ENCODE results near the gene CCL7.

CCL7 gene

DNA sequence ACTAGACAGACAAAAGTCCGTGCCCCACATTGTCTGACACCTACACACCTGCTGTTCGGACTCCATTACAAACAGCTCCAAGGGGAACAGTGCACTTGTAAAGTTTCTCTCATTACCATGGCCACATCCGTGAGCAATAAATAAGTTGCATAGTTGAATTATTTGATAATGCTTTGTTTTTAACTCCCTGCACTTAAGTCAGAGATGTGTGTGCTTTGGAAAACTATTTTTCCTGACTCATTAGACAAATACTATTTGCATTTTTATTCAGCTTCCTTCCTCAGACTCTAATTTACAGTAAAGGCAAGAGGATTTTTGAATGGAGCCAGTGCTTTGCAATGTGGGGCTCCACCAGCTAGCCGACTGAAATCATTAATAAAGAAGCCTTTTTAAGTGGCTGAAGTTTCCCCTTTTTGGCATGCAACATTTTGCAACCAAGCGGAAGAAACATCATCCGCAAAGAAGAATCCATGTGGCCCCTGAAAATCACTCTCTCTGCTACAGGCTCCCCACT, 21.5 kb upstream of the CCL7 start:
- DNase-seq: no peak

DNA sequence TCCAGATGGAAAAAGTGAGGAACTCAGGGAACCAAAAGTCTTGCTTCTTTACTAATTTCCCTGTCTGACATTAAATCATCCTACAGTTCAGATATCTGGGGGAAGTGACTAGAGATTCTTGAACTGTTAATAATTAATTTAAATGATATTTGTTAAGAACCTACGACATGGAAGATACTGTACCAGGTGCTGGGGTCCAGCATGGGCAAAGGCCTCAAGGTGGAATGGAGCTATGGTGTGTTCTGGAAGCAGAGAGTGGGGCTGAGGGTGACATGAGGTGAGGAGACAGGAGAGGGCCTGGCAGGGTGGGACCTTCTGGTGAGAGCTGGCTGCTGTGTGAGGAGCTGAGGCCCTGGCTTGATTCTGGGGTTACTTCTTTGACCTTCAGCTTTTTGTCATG, 21.0 kb upstream of the CCL7 start:
- no peak for DNase-seq

DNA sequence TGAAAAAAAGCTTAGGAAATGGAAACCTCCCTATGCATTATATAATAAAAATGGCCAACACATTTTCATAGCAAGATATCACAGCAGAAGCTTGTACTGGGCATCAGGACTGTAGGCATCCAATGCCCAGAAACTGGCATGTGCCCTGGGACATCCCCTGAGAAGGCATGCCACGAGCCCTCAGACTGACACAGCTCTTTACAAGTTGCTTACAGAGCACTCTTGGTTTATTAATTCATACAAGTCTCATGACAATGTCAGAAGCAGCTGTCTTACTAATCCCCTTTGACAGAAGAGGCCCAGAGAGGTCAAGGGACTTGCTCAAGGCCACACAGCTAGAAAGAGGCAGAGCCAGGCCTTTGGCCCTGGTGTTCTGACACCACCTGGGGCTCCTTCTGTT, 20.5 kb upstream of the CCL7 start:
- DNase-seq: no peak

DNA sequence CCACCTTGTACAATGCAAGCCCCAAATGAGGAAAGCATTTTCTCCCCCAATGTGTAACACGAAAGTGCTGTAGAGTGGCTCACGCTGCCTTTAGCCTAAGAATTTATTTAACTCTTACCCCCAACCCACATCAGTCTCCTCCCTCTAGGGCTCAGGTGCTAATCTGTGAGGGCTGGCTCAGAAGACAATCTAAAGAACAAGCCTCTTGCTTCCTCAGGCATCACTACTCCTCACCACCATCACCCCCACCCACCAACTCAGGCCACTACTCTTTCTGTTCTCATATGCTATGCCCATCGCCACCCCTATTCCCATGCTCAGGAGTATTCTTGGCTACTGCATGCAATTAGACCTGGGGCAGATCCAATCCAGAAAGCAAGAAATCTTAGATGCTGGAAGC, 18.8 kb upstream of the CCL7 start:
- no peak for DNase-seq

DNA sequence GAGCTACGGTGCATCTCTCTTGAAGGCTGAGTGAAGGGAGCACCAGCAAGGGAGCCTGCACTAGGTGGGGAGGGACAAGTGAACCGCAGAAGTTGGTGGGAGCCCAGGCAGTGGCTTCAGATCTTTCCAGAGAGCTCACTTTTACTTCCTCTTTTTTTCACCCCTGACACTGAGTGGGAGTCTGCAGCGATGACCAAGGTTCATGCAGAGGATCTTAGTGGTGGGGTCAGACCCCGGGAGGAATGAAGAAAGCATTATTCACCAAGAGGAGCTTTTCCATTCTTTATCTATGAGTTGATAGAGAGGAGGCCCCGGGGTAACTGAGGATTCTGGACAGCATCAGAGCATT, 18.0 kb upstream of the CCL7 start:
- no peak for DNase-seq

DNA sequence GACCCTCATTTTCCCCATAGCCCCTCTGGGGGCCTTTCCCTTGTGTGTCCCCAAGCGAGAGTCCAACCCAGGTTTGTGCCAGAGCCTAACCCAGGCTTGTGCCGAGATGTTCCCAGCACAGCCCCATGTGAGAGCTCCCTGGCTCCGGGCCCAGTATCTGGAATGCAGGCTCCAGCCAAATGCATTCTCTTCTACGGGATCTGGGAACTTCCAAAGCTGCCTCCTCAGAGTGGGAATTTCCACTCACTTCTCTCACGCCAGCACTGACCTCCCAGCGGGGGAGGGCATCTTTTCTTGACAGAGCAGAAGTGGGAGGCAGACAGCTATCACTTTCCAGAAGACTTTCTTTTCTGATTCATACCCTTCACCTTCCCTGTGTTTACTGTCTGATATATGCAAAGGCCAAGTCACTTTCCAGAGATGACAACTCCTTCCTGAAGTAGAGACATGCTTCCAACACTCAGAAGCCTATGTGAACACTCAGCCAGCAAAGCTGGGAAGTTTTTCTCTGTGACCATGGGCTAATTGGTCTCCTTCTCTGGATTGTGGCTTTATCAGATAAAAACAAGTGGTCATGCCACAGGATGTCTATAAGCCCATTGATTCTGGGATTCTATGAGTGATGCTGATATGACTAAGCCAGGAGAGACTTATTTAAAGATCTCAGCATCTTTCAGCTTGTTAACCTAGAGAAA, 17.4 kb upstream of the CCL7 start:
- DNase-seq: no peak

DNA sequence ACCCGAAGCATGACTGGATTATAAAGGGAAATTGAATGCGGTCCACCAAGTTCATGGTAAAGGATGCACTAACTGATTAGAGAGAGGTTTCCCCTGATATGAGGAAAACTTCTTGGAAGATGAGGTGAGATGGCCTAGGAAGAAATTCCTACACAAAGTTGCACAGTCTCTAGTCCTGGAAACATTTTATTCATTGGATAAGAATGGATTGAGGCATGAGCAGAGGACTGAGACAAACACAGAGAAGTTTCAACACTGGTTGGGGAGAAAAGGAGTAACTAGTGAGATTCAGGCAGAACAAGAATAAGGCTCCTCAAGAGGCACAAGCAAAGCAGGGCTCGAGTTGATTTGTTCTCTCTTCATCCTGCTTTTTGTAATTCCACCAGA, 16.9 kb upstream of the CCL7 start:
- DNase-seq: no peak

DNA sequence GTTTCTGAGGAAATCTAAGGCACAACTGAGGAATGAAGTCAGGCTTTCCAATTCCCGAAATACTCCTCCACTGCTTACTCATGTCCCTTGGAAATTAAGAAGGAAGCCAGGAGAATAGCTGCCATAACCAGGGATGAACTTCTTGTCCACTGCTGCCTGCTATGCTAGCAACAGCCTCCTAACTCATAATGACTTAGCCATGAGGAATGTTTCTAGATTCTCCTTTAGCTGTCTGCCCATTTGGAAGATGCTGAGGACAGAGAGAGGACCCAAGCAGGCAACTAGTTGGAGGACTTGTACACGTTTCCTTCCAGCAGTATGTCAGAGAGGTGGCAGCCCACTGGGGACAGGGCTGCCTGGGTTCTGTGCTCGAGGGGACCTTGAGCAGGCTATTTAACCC, 15.9 kb upstream of the CCL7 start:
- DNase-seq: no peak

DNA sequence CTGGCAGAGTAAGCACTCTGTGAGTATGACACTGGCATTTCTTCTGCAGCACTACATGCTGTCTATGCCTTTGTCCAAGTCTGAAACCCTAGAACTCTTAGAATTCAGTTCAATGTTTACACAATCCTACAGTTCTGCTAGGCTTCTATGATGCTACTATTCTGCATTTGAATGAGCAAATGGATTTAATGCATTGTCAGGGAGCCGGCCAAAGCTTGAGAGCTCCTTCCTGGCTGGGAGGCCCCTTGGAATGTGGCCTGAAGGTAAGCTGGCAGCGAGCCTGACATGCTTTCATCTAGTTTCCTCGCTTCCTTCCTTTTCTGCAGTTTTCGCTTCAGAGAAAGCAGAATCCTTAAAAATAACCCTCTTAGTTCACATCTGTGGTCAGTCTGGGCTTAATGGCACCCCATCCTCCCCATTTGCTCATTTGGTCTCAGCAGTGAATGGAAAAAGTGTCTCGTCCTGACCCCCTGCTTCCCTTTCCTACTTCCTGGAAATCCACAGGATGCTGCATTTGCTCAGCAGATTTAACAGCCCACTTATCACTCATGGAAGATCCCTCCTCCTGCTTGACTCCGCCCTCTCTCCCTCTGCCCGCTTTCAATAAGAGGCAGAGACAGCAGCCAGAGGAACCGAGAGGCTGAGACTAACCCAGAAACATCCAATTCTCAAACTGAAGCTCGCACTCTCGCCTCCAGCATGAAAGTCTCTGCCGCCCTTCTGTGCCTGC, 15.2 kb upstream of the CCL7 start, which contains the start of gene CCL2:
CCL2 (plus strand) TSS at position 635 of the 730 bp plus-strand sequence; CDS start at position 700, 65 bp downstream.
- DNase-seq: peak in 1 of 2 experiments; percentile 3

DNA sequence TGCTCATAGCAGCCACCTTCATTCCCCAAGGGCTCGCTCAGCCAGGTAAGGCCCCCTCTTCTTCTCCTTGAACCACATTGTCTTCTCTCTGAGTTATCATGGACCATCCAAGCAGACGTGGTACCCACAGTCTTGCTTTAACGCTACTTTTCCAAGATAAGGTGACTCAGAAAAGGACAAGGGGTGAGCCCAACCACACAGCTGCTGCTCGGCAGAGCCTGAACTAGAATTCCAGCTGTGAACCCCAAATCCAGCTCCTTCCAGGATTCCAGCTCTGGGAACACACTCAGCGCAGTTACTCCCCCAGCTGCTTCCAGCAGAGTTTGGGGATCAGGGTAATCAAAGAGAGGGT, 14.7 kb upstream of the CCL7 start:
- DNase-seq: no peak

DNA sequence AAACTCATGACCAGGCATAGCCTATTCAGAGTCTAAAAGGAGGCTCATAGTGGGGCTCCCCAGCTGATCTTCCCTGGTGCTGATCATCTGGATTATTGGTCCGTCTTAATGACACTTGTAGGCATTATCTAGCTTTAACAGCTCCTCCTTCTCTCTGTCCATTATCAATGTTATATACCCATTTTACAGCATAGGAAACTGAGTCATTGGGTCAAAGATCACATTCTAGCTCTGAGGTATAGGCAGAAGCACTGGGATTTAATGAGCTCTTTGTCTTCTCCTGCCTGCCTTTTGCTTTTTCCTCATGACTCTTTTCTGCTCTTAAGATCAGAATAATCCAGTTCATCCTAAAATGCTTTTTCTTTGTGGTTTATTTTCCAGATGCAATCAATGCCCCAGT, 14.2 kb upstream of the CCL7 start:
- no peak for DNase-seq

DNA sequence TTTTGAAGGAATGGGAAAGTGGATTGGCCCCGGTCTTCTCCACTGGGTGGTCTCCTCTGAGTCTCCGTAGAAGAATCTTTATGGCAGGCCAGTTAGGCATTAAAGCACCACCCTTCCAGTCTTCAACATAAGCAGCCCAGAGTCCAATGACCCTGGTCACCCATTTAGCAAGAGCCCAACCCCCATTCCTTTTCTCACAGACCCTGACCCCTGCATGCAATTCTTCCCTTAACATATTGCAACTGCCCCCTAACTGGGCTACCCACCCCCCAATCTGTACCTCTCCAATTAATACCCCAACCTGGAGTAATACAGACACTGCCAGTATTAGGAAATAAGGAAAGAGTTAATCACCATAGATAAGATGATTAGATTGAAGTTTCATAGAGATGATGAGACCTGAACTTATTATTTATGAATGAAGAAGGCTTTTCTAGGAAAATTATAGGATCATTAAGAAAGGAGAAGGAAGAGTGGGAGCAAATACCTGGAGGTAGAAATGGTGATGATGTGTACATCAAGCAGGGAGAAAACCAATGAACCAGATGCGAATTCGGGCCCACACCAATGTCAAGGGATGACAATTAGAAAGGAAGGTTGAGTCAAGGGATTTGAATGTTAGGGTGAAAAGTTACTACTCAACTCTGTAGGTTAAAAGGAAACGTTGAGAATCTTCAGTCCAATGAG, 12.6 kb upstream of the CCL7 start:
- DNase-seq: no peak

DNA sequence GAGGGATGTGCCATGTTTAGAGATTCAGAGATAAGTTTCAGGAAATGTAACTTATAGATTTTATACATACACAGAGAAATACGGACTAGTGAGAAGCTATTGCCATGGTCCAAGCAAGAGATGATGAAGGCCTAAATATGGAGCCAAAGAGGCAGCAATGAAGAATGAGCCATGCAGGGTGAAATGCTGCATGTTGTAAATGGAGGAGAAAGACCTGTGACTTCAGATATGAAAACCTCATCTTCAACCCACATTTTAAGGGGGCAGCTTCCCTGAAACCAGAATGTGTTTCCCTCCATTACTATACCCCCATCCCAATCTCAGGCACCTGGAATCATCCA, 12.1 kb upstream of the CCL7 start:
- no peak for DNase-seq

DNA sequence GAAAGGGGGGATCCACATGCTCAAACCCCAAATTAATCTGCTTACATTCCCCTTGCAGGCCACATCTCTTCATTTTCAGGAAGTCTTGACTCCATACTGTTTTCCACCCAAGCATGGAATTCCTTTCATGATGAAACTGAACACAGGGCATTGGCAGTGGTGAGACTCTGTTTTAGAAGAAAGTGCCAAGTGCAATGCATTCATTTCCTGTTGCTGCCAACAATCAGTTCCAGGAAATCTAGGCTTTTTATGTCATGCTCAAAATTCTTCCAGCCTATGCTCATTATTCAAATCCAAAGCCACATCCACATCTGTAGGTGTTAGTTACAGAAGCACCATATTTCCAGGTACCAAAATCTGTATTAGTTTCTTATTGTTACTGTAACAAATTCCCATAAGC, 10.9 kb upstream of the CCL7 start:
- no peak for DNase-seq

DNA sequence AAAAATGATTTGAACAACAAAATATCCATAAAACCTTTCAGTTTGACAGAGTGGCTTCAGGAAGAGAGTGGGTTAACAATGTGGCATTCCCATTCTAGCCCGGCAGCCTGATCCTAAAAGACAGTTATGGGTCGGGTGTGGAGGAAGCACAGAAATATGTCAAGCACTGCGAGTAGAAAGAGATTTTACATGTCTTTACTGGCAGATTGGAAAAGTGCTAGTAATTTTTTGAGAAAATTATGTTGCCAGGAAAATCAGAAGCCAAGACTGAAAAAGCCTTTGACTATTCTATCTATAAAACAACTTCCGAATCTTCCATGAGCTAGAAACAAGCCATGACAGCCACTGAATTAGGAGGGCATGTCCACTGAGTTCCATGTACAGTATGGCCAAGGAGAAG, 9.2 kb upstream of the CCL7 start:
- no peak for DNase-seq

DNA sequence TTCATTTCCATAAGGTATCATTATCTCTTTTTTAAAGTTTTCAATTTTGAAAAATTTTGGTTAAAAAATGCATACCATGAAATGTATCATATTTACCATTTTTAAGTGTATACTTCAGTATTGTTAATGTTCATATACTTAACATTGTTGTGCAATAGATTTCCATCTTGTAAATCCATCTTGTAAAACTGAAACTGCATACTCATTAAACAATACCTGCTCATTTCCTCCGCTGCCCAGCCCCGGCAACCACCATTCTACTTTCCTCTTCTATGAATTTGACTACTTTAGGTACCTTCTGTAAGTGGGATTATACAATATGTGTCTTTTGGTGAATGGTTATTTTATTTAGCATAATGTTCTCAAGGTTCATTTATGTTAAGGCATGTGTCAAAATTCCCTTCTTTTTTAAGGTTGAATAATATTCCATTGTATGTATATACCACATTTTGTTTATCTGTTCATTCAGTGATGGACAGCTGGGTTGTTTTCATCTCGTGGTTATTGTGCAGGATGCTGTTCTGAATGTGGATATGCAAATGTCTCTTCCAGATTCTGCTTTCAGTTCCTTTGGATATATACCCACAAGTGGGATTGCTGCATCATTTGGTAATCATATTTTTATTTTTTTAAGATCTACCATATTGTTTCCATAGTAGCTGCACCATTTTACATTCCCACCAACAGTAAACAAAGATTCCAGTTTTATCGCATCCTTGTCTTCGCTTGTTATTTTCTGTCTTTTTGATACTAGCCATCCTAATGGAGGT, 8.3 kb upstream of the CCL7 start:
- no peak for DNase-seq

DNA sequence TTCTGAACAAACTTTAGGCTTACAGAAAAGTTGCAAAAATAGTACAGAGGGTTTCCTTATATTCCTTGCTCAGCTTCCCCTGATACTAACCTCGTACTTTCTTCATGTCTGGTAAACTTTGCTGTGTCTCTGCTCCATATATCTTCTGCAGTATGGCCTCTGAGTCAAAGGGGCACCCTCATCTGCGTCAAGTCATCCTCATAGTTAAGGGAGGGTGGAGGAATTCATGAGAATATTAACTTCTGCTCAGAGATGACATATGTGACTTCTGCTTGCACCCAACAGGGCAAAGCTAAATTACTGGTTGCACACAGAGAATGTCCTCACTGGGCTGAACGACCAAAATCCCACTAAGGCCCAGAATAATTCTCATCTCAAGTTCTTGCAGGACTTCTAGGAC, 4.3 kb upstream of the CCL7 start:
- DNase-seq: no peak

DNA sequence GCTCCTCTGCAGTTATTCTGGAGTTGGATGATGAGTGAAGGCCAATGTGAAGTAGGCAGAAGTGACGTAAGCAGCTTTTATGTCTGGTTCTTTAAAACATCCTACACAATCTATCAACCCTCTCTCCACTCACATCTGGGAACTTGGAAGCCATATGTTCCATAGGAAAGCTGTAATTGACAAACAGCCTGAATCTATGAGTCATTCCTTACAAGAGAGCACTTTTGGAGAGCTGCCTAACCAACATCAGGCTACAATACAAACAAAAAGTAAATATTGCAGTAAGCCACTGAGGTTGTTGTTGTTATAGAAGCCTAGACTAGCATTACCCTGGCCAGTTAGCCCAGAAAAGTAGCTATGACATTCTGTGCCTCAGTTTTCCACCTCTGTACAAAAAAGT, 5.9 kb downstream of the CCL7 start:
- no peak for DNase-seq

DNA sequence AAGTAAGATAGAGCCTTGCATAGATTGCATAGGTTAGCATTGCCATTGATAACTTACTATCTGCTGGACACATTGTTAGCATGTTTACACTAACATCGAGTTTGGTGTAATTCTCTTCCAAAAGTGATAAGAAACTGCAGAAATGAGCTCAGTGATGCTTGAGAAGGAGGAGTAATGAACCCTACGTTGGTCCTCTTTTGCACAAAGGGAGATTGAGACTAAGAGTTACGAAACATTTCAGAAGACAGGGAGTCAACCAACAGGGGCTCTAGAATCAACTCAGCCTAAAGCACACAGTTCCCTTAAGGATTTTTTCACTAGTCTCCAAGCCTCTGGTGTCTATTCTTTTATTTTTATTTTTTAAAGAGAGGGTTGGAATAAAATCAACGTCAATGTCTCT, 6.8 kb downstream of the CCL7 start:
- no peak for DNase-seq

DNA sequence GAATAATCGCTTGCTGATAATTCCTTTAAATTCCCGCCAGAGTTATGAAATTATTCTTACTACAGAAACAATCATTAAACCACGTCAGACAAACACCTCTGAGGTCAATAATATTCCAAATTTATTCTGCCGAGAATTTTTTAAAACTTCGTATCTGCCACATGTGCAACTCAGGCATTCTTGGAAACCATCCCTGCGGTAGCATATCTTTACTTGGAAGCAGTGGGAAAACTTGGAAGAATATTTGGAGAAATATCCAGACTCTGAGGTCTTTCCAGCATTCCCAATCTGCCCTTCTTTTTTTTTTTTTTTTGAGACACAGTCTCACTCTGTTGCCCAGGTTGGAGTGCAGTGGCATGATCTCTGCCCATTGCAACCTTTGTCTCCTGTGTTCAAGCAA, 13.6 kb downstream of the CCL7 start:
- DNase-seq: no peak

DNA sequence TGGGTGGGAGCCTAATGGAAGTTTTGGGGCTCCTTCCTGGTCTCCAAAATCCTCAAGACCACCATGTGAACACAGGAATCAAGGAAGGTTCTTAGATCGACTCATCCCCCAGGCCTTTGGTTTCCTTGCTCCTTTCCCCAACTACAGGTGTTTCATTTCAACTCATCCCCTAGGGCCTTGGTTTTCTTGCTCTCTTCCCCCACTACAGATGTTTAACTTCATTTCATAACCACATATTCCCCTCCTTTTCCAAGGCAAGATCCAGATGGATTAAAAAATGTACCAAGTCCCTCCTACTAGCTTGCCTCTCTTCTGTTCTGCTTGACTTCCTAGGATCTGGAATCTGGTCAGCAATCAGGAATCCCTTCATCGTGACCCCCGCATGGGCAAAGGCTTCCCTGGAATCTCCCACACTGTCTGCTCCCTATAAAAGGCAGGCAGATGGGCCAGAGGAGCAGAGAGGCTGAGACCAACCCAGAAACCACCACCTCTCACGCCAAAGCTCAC, 15.3 kb downstream of the CCL7 start, which contains the start of gene CCL11:
CCL11 (plus strand) TSS at position 457 of the 507 bp plus-strand sequence. CDS start 67 bp downstream, outside the sequence.
- no peak for DNase-seq

DNA sequence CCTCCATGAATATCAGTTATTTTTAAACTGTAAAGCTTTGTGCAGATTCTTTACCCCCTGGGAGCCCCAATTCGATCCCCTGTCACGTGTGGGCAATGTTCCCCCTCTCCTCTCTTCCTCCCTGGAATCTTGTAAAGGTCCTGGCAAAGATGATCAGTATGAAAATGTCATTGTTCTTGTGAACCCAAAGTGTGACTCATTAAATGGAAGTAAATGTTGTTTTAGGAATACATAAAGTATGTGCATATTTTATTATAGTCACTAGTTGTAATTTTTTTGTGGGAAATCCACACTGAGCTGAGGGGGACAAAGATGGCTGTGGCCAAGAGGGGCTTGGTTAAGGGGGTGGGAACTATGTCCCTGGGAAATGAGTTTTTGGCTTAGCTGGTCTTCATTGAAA, 17.9 kb downstream of the CCL7 start:
- no peak for DNase-seq

DNA sequence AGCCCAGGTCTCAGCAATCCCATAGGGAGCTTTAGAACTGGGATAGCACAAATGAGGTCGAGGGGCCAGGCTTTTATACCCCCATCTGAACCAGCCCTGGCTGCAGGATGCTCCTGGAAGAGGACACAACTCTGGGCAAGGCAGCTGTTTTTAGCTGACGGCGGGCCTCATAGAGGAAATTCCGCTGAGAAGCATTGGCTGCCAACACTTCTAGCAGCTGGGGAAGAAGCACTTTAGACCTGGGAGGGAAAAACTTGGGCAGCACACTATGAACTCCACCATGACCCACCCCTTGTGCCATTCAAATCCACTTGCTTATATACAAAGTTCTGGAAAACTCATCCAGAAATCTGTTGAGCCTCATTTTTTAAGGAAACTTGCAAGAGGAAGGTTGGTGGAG, 20.6 kb downstream of the CCL7 start:
- no peak for DNase-seq

All from cerebellar nuclear complex (tissue), 1 donor.